K562 (cell line): ENCODE results near the gene ASIC3. TPM values are rescaled to one million over a fixed set of nuclear protein-coding genes. Genes with fewer than 3 reads are reported as not detected.

Source experiments
- ARID1B ChIP-seq: fragments of 450-650 bp; IDR thresholded peaks from 2 replicates; pipeline ENCODE4 v1.6.1; 2016; ENCODE audit warnings: antibody characterized with exemption, mild to moderate bottlenecking, inconsistent platforms
- HDGF ChIP-seq: fragments of 450-650 bp; IDR thresholded peaks from 2 replicates; pipeline ENCODE4 v1.6.1; 2016
- KHSRP ChIP-seq: fragments of 450-650 bp; IDR thresholded peaks from 2 replicates; pipeline ENCODE4 v1.6.1; 2017
- NR1H2 ChIP-seq: sonication (generic); formaldehyde crosslinking; IDR thresholded peaks from 2 replicates; pipeline ENCODE4 v1.4.0; 2020; ENCODE audit warnings: mild to moderate bottlenecking, missing genetic modification reagents
- PCBP1 ChIP-seq: fragments of 200-400 bp; formaldehyde crosslinking; IDR thresholded peaks from 2 replicates; pipeline ENCODE4 v1.6.1; 2018; ENCODE audit warnings: mild to moderate bottlenecking, low read depth, low read length; ENCODE audit not compliant: poor library complexity, severe bottlenecking
- TAF1 ChIP-seq: IDR thresholded peaks from 2 replicates; pipeline ENCODE4 v1.6.1; 2011; ENCODE audit warnings: mild to moderate bottlenecking, low read length, moderate library complexity; ENCODE audit not compliant: insufficient read depth, control insufficient read depth, severe bottlenecking; ENCODE audit errors: extremely low read depth
- polyA plus RNA-seq, 8 experiments: library from polyadenylated mRNA; depleted of rRNA in 4 of 8; stranded (reverse) in 5 of 8; unstranded in 3 of 8; fragments of >200 nt; fragmentation: Nextera tagmentation in 2 of 8; fragmentation: Illumina TruSeq in 1 of 8; extraction: Ambion mirVana in 2 of 8; extraction: Trizol in 1 of 8; gene quantifications; 2 replicates each; pipeline versions ENCODE4 v1.2.1 to v1.2.3, GENCODE V29; 2011 to 2014; ENCODE audit warnings: inconsistent platforms in 1 of 8, missing spikeins in 1 of 8
- total RNA-seq, 7 experiments: library from RNA; depleted of rRNA in 6 of 7; stranded (reverse); fragments of >200 nt in 6 of 7; fragmentation: Illumina TruSeq in 2 of 7; extraction: Trizol in 2 of 7; gene quantifications; 2 replicates each; pipeline versions ENCODE4 v1.2.1 to v1.2.3, GENCODE V29; 2011 to 2021; ENCODE audit warnings: low replicate concordance in 1 of 7
- TF ChIP-seq, protein P1 (sequence below), 2 experiments: fragments of 450-650 bp in 1 of 2; sonication (generic) in 1 of 2; formaldehyde crosslinking in 1 of 2; IDR thresholded peaks; 2 replicates each; pipeline versions ENCODE4 v1.7.1 to v1.9.0; 2016 to 2022; ENCODE audit warnings: inconsistent platforms in 1 of 2, mild to moderate bottlenecking in 1 of 2, missing genetic modification reagents in 1 of 2
- TF ChIP-seq, protein P2 (sequence below): fragments of 450-650 bp; formaldehyde crosslinking; IDR thresholded peaks from 2 replicates; pipeline ENCODE4 v1.4.0; 2020; ENCODE audit warnings: mild to moderate bottlenecking, moderate library complexity
- TF ChIP-seq, protein P3 (sequence below): fragments of 450-650 bp; conservative IDR thresholded peaks from 2 replicates; pipeline ENCODE4 v1.6.1; 2016; ENCODE audit warnings: missing genetic modification characterization, low read depth, mild to moderate bottlenecking, control low read depth, missing compliant biosample characterization
- TF ChIP-seq, protein P4 (sequence below): fragments of 450-650 bp; IDR thresholded peaks from 2 replicates; pipeline ENCODE4 v1.6.1; 2018; ENCODE audit warnings: mild to moderate bottlenecking, low read depth; ENCODE audit not compliant: partially characterized antibody
- TF ChIP-seq, protein P5 (sequence below): sonication (generic); formaldehyde crosslinking; IDR thresholded peaks from 2 replicates; pipeline ENCODE4 v1.8.0; 2022; ENCODE audit warnings: mild to moderate bottlenecking, missing genetic modification reagents

Gene ASIC3
- total and polyA plus RNA-seq, 9 of the 15 experiments (the other 6 are each of a cell fraction or from before 2014, with no cell fraction given): 0.11 to 5.0 (median 0.87) TPM

DNA sequence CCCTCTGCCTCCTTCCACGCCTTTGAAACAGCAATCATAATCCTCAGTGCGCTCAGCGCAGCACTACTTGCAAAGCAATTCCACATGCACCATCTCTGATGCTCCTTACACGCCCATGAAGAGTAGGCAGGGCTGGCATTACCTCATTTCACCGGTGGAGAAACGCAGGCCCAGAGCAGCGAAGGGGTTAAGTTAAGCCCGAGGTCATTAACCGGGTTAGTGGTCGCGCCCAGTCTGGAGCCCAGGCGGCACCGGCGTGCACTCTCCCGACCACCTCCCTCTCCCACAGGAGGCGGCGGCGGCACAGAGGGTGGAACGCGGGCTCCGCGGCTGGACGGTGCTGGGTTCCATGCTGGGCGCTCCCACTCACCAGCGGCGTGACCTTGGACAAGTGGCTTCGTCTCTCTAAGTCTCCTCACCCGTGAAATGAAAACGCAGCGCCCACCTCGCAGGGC lies 31.8 kb downstream of the ASIC3 start (continued):
- TF ChIP-seq, protein P1, sequence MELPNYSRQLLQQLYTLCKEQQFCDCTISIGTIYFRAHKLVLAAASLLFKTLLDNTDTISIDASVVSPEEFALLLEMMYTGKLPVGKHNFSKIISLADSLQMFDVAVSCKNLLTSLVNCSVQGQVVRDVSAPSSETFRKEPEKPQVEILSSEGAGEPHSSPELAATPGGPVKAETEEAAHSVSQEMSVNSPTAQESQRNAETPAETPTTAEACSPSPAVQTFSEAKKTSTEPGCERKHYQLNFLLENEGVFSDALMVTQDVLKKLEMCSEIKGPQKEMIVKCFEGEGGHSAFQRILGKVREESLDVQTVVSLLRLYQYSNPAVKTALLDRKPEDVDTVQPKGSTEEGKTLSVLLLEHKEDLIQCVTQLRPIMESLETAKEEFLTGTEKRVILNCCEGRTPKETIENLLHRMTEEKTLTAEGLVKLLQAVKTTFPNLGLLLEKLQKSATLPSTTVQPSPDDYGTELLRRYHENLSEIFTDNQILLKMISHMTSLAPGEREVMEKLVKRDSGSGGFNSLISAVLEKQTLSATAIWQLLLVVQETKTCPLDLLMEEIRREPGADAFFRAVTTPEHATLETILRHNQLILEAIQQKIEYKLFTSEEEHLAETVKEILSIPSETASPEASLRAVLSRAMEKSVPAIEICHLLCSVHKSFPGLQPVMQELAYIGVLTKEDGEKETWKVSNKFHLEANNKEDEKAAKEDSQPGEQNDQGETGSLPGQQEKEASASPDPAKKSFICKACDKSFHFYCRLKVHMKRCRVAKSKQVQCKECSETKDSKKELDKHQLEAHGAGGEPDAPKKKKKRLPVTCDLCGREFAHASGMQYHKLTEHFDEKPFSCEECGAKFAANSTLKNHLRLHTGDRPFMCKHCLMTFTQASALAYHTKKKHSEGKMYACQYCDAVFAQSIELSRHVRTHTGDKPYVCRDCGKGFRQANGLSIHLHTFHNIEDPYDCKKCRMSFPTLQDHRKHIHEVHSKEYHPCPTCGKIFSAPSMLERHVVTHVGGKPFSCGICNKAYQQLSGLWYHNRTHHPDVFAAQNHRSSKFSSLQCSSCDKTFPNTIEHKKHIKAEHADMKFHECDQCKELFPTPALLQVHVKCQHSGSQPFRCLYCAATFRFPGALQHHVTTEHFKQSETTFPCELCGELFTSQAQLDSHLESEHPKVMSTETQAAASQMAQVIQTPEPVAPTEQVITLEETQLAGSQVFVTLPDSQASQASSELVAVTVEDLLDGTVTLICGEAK (IDR thresholded peaks at IDR 0.05): 0 out of 2 replicates have a peak, but pooled peaks have one; percentile 42
- TF ChIP-seq, protein P1 (CRISPR knock-in tag; IDR thresholded peaks at IDR 0.05): no peak
- TF ChIP-seq, protein P2, sequence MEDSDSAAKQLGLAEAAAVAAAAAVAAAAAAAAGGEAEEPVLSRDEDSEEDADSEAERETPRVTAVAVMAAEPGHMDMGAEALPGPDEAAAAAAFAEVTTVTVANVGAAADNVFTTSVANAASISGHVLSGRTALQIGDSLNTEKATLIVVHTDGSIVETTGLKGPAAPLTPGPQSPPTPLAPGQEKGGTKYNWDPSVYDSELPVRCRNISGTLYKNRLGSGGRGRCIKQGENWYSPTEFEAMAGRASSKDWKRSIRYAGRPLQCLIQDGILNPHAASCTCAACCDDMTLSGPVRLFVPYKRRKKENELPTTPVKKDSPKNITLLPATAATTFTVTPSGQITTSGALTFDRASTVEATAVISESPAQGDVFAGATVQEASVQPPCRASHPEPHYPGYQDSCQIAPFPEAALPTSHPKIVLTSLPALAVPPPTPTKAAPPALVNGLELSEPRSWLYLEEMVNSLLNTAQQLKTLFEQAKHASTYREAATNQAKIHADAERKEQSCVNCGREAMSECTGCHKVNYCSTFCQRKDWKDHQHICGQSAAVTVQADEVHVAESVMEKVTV (CRISPR knock-in tag): no peak
- TF ChIP-seq, protein P3, sequence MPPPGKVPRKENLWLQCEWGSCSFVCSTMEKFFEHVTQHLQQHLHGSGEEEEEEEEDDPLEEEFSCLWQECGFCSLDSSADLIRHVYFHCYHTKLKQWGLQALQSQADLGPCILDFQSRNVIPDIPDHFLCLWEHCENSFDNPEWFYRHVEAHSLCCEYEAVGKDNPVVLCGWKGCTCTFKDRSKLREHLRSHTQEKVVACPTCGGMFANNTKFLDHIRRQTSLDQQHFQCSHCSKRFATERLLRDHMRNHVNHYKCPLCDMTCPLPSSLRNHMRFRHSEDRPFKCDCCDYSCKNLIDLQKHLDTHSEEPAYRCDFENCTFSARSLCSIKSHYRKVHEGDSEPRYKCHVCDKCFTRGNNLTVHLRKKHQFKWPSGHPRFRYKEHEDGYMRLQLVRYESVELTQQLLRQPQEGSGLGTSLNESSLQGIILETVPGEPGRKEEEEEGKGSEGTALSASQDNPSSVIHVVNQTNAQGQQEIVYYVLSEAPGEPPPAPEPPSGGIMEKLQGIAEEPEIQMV (tag): no peak
- TF ChIP-seq HDGF (0 out of 2 replicates have a peak, but pooled peaks have one; percentile 50), TAF1 (no peak), KHSRP (no peak), ARID1B (peak; percentile 44; the same call in 1 of the 2 replicates), NR1H2 (CRISPR knock-in tag) (no peak), PCBP1 (no peak)
- TF ChIP-seq, protein P4, sequence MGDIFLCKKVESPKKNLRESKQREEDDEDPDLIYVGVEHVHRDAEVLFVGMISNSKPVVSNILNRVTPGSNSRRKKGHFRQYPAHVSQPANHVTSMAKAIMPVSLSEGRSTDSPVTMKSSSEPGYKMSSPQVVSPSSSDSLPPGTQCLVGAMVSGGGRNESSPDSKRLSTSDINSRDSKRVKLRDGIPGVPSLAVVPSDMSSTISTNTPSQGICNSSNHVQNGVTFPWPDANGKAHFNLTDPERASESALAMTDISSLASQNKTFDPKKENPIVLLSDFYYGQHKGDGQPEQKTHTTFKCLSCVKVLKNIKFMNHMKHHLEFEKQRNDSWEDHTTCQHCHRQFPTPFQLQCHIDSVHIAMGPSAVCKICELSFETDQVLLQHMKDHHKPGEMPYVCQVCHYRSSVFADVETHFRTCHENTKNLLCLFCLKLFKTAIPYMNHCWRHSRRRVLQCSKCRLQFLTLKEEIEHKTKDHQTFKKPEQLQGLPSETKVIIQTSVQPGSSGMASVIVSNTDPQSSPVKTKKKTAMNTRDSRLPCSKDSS: no peak
- TF ChIP-seq, protein P5, sequence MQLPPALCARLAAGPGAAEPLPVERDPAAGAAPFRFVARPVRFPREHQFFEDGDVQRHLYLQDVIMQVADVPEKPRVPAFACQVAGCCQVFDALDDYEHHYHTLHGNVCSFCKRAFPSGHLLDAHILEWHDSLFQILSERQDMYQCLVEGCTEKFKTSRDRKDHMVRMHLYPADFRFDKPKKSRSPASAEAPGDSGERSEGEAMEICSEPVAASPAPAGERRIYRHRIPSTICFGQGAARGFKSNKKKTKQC (CRISPR knock-in tag): peak; percentile 88
